AG04450 (cell line): Measurements from ENCODE around the gene ZFP90. TPM values are rescaled to one million over a fixed set of nuclear protein-coding genes. Genes with fewer than 3 reads are reported as not detected.

Source experiments
- CTCF ChIA-PET: fragments of 300-600, 350-600 bp; formaldehyde crosslinking; extraction: SDS; loops from one replicate; lab custom pipeline; 2022; ENCODE audit warnings: antibody characterized with exemption, inconsistent platforms; lab: Charles Lee
- POLR2A ChIA-PET: fragments of 350-600 bp; formaldehyde crosslinking; extraction: SDS; loops from one replicate; lab custom pipeline; 2021; ENCODE audit warnings: antibody characterized with exemption, inconsistent platforms; lab: Yijun Ruan, JAX
- DNase-seq: peaks from one replicate; pipeline ENCODE4 v3.0.0-alpha.2; 2011; ENCODE audit warnings: low read depth, low spot score
- H3K27ac ChIP-seq: one replicate; pipeline ENCODE4 v1.5.1; 2012; ENCODE audit warnings: low read depth, low read length, control low read depth
- H3K27me3 ChIP-seq: one replicate; pipeline ENCODE4 v1.6.0; 2012; ENCODE audit warnings: low read length; ENCODE audit not compliant: control insufficient read depth, insufficient read depth
- H3K4me3 ChIP-seq: 2 replicates; pipeline ENCODE4 v1.5.1; 2011; ENCODE audit warnings: mild to moderate bottlenecking, low read depth, low read length, control low read depth
- H3K9me3 ChIP-seq: 2 replicates; pipeline ENCODE4 v1.5.1; 2012; ENCODE audit warnings: low read length; ENCODE audit not compliant: control insufficient read depth, insufficient read depth
- CTCF ChIP-seq: IDR thresholded peaks from 2 replicates; pipeline ENCODE4 v1.5.1; 2011; ENCODE audit warnings: low read depth, low read length, control low read depth, inconsistent platforms
- polyA plus RNA-seq: library from polyadenylated mRNA; depleted of rRNA; stranded (reverse); fragments of >200 nt; gene quantifications from 2 replicates; pipeline ENCODE4 v1.2.3, GENCODE V29; 2011; rRNA removed
- small RNA-seq: library from RNA; depleted of rRNA; stranded (forward); fragments of <200 nt; gene quantifications from one replicate; pipeline ENCODE3, GENCODE V24; 2012; ENCODE audit warnings: low read depth; ENCODE audit not compliant: insufficient read length

ZFP90 gene
- polyA plus RNA-seq, 1 experiment = 25.2 TPM

GRCh38 chr16:68607443-68607842 lies 68.4 kb downstream of the ZFP90 start:
- Histone ChIP-seq H3K9me3 (peaks cover 26% of the 10 kb centered on the region), H3K27ac (no peak overlapping the region), H3K27me3 (no peaks in the 10 kb centered on the region), H3K4me3 (no peak overlapping the region)
- no peak for DNase-seq
- CTCF ChIA-PET = no interaction called here
- no peak for TF ChIP-seq CTCF
- POLR2A ChIA-PET = no interaction called here

GRCh38 chr16:68608330-68608729 lies 69.2 kb downstream of the ZFP90 start:
- no peak for TF ChIP-seq CTCF
- Histone ChIP-seq H3K27me3 (no peaks in the 10 kb centered on the region), H3K9me3 (peaks cover 26% of the 10 kb centered on the region), H3K27ac (no peak overlapping the region), H3K4me3 (no peak overlapping the region)
- ChIA-PET POLR2A (no interaction called here), CTCF (no interaction called here)
- DNase-seq = no peak

- DNase-seq = no peak
- no peaks in the 10 kb centered on the region for H3K27me3 ChIP-seq
- CTCF ChIA-PET = no interaction called here
- no peak overlapping the region for H3K27ac ChIP-seq
- POLR2A ChIA-PET = no interaction called here
- TF ChIP-seq CTCF = no peak
- H3K4me3 ChIP-seq = no peak overlapping the region
- H3K9me3 ChIP-seq = peaks cover 31% of the 10 kb centered on the region
Observed at GRCh38 chr16:68612996-68613395, 73.9 kb downstream of the ZFP90 start.

GRCh38 chr16:68617734-68618133 lies 78.6 kb downstream of the ZFP90 start:
- DNase-seq = no peak
- Histone ChIP-seq H3K4me3 (no peak overlapping the region), H3K27me3 (no peaks in the 10 kb centered on the region), H3K27ac (no peak overlapping the region), H3K9me3 (peaks cover 22% of the 10 kb centered on the region)
- ChIA-PET POLR2A (no interaction called here), CTCF (no interaction called here)
- TF ChIP-seq CTCF = no peak

Small RNAs within 50 kb of the gene (small RNA-seq; reads per million reads assigned to genes)
- not detected for gene RNU4-36P

Other genes starting within 250 kb of the ZFP90 start
- gene SLC7A6OS, start 228.3 kb upstream of the ZFP90 start, polyA plus RNA-seq = 8.5 and 10.9 TPM in 2 replicates
- gene PRMT7, start 228.3 kb upstream of the ZFP90 start, polyA plus RNA-seq = 26.2 and 32.4 TPM in 2 replicates
- gene SMPD3, start 90.8 kb upstream of the ZFP90 start, polyA plus RNA-seq = 0.01 TPM in 1 of 2 replicates, not detected in the other
- not detected in 2 replicates for gene CDH3, start 106.0 kb downstream of the ZFP90 start, polyA plus RNA-seq
- 0.06 TPM in 1 of 2 replicates, not detected in the other for gene CDH1, start 198.0 kb downstream of the ZFP90 start, polyA plus RNA-seq